ENCODE measurements around the gene DHRS12. TPM values are rescaled to one million over a fixed set of nuclear protein-coding genes. Genes with fewer than 3 reads are reported as not detected.

DHRS12 gene
- total and polyA plus RNA-seq, 2 donors from 2014 or later = 20.4 to 36.1 TPM

DNA sequence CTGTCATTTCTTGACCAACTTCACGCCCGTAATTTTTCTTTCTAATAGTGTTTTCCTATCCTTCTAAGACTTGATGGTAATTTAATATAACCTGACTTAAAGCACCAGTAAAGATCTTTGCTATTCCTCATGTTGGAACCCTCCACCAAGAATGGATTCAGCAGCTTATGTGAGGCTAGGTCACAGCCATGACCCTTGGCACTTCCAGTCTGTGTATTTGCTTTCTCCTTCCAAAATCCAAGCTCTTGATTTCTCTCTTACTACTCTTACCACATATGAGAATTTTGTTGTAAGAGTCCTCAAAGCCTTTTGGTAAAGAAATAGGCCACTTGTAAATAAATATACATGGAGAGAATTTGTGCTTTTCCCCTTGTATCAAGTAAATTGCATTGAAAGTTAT lies 61.4 kb downstream of the DHRS12 start:
- Histone ChIP-seq H3K4me1 (ENCODE audit: control insufficient read depth in 2 of 3, insufficient read depth in 2 of 3, low read depth in 1 of 3, low read length in 3 of 3) (no peaks in the 10 kb centered on the region), H3K27me3 (ENCODE audit: control insufficient read depth, insufficient read depth, low read length) (no peaks in the 10 kb centered on the region), H3K9me3 (ENCODE audit: control insufficient read depth in 2 of 3, insufficient read depth in 1 of 3, low read length in 3 of 3) (peaks cover 0 to 3% (median 0%) of the 10 kb centered on the region in 3 donors), H3K9ac (ENCODE audit: low read length in 3 of 3) (no peak overlapping the region), H3K27ac (ENCODE audit: low read depth in 2 of 2, low read length in 2 of 2) (no peak overlapping the region), H3K4me3 (ENCODE audit: low read length in 3 of 3) (no peak overlapping the region), H3K36me3 (ENCODE audit: control insufficient read depth in 2 of 3, insufficient read depth in 3 of 3, low read length in 3 of 3) (peaks cover 0 to 7% (median 6%) of the 10 kb centered on the region in 3 donors)
- DNase-seq = no peak
- intact Hi-C loops (cut with DNase I) = no loop called here
- TF ChIP-seq, protein P1, sequence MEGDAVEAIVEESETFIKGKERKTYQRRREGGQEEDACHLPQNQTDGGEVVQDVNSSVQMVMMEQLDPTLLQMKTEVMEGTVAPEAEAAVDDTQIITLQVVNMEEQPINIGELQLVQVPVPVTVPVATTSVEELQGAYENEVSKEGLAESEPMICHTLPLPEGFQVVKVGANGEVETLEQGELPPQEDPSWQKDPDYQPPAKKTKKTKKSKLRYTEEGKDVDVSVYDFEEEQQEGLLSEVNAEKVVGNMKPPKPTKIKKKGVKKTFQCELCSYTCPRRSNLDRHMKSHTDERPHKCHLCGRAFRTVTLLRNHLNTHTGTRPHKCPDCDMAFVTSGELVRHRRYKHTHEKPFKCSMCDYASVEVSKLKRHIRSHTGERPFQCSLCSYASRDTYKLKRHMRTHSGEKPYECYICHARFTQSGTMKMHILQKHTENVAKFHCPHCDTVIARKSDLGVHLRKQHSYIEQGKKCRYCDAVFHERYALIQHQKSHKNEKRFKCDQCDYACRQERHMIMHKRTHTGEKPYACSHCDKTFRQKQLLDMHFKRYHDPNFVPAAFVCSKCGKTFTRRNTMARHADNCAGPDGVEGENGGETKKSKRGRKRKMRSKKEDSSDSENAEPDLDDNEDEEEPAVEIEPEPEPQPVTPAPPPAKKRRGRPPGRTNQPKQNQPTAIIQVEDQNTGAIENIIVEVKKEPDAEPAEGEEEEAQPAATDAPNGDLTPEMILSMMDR (IDR thresholded peaks at IDR 0.05; ENCODE audit: borderline replicate concordance, extremely low read depth, insufficient read depth) = no peak
- FAIRE-seq = no peak

- FAIRE-seq = no peak
- Histone ChIP-seq H3K9me3 (ENCODE audit: control insufficient read depth in 2 of 3, insufficient read depth in 1 of 3, low read length in 3 of 3) (no peaks in the 10 kb centered on the region), H3K4me1 (ENCODE audit: control insufficient read depth in 2 of 3, insufficient read depth in 2 of 3, low read depth in 1 of 3, low read length in 3 of 3) (no peaks in the 10 kb centered on the region), H3K36me3 (ENCODE audit: control insufficient read depth in 2 of 3, insufficient read depth in 3 of 3, low read length in 3 of 3) (peaks cover 0 to 7% (median 6%) of the 10 kb centered on the region in 3 donors), H3K9ac (ENCODE audit: low read length in 3 of 3) (no peak overlapping the region), H3K4me3 (ENCODE audit: low read length in 3 of 3) (no peak overlapping the region), H3K27me3 (ENCODE audit: control insufficient read depth, insufficient read depth, low read length) (no peaks in the 10 kb centered on the region), H3K27ac (ENCODE audit: low read depth in 2 of 2, low read length in 2 of 2) (no peak overlapping the region)
- DNase-seq = peak in 2 of 5 donors; percentile 64 to 78
- TF ChIP-seq, protein P1 (IDR thresholded peaks at IDR 0.05; ENCODE audit: borderline replicate concordance, extremely low read depth, insufficient read depth) = no peak
- intact Hi-C loops (cut with DNase I) = no loop called here
Measured at GRCh38 chr13:51742031-51742430, 61.9 kb downstream of the DHRS12 start.

DNA sequence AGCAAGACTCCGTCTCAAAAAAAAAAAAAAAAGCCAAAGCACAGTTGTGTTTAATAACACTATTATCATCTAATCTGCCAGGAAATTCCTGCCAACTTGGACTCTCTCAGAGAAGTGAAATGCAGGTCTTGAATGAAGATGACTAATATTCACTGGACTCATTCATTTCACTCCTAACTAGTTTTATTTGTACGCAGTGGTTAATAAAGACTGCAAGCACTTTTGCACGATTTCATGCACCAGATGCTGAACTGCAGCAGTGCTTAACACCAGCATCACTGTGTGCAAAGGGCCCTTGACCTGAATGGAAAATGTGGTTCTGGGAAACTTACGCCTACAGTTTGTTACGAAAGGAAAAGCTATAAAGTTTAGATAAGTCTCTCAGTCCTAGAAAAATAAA lies 63.3 kb downstream of the DHRS12 start:
- no peaks in the 10 kb centered on the region for H3K27me3 ChIP-seq (ENCODE audit: control insufficient read depth, insufficient read depth, low read length)
- H3K4me1 ChIP-seq (ENCODE audit: control insufficient read depth in 2 of 3, insufficient read depth in 2 of 3, low read depth in 1 of 3, low read length in 3 of 3) = no peaks in the 10 kb centered on the region
- DNase-seq (peak in 1 of 5 donors; percentile 71), FAIRE-seq (no peak)
- no peak overlapping the region for H3K9ac ChIP-seq (ENCODE audit: low read length in 3 of 3)
- intact Hi-C loops (cut with DNase I) = no loop called here
- H3K4me3 ChIP-seq (ENCODE audit: low read length in 3 of 3) = no peak overlapping the region
- H3K9me3 ChIP-seq (ENCODE audit: control insufficient read depth in 2 of 3, insufficient read depth in 1 of 3, low read length in 3 of 3) = no peaks in the 10 kb centered on the region
- H3K27ac ChIP-seq (ENCODE audit: low read depth in 2 of 2, low read length in 2 of 2) = no peak overlapping the region
- TF ChIP-seq, protein P1 (IDR thresholded peaks at IDR 0.05; ENCODE audit: borderline replicate concordance, extremely low read depth, insufficient read depth) = no peak
- peaks cover 0 to 7% (median 6%) of the 10 kb centered on the region in 3 donors for H3K36me3 ChIP-seq (ENCODE audit: control insufficient read depth in 2 of 3, insufficient read depth in 3 of 3, low read length in 3 of 3)

Data from kidney (tissue), 14 donors.